Measurements from ENCODE around the gene KCTD5. TPM values are rescaled to one million over a fixed set of nuclear protein-coding genes. Genes with fewer than 3 reads are reported as not detected.

Gene KCTD5
- total RNA-seq, 1 experiment from 2014 or later: 36.7 TPM

DNA sequence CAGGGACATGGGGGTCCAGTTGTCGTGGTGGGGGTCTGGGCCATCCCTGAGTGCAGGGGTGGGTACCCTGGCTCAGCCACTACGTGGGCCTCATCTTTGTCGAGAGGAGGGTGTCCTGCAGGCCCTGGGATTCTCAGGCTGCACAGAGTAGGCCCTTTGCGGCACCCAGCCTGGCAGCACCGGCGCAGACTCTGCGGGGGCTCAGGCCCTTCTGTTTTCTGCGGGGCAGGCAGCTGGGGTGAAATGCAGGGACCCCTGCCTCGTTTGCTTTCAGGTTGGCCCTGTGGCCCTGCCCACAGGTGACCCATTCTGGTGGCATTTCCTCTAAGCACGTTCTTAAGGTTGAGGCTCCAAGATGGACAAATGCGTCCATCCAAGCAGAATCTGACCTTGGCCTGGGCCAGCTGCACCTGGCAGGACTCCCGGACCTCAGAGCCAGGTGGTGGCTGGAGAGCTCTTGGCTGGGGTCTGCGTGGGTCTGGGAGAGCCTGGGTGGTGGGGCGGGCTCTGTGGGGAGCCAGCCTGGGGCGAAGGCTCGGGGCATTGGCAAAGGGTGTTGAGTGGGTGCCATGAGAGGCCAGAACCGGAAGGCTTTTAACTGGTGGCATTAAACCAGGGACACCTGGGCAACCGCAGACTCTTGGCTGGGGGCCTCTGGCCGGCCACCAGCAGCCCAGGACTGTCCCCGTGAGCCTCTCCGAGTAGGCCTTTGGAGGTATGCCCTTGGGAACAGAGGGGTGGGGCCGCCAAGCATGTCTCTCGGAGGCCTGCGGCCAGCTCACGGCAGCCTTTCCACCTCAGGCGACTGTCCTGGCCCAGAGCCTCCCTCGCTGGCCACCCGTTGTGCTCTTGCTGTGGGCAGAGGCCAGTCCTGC lies 20.8 kb downstream of the KCTD5 start:
- Mint-ChIP-seq H3K4me1 (ENCODE audit: low read depth, unreplicated experiment) (no peaks in the 10 kb centered on the region), H3K36me3 (ENCODE audit: insufficient read depth, unreplicated experiment) (peaks cover 35% of the 10 kb centered on the region), H3K27me3 (ENCODE audit: unreplicated experiment) (no peaks in the 10 kb centered on the region), H3K27ac (ENCODE audit: unreplicated experiment) (no peak overlapping the region), H3K9me3 (ENCODE audit: low read depth, unreplicated experiment) (no peaks in the 10 kb centered on the region), H3K4me3 (ENCODE audit: low read depth, unreplicated experiment) (no peak overlapping the region)
- no TSS peak for BruUV-seq (replicated peaks)
- CTCF ChIA-PET: no interaction called here
- TF ChIP-seq, protein P1, sequence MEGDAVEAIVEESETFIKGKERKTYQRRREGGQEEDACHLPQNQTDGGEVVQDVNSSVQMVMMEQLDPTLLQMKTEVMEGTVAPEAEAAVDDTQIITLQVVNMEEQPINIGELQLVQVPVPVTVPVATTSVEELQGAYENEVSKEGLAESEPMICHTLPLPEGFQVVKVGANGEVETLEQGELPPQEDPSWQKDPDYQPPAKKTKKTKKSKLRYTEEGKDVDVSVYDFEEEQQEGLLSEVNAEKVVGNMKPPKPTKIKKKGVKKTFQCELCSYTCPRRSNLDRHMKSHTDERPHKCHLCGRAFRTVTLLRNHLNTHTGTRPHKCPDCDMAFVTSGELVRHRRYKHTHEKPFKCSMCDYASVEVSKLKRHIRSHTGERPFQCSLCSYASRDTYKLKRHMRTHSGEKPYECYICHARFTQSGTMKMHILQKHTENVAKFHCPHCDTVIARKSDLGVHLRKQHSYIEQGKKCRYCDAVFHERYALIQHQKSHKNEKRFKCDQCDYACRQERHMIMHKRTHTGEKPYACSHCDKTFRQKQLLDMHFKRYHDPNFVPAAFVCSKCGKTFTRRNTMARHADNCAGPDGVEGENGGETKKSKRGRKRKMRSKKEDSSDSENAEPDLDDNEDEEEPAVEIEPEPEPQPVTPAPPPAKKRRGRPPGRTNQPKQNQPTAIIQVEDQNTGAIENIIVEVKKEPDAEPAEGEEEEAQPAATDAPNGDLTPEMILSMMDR (IDR thresholded peaks at IDR 0.05; ENCODE audit: unreplicated experiment): no peak
- intact Hi-C loops (cut with micrococcal nuclease; ENCODE audit: unreplicated experiment): no loop called here
- DNase-seq: no peak

DNA sequence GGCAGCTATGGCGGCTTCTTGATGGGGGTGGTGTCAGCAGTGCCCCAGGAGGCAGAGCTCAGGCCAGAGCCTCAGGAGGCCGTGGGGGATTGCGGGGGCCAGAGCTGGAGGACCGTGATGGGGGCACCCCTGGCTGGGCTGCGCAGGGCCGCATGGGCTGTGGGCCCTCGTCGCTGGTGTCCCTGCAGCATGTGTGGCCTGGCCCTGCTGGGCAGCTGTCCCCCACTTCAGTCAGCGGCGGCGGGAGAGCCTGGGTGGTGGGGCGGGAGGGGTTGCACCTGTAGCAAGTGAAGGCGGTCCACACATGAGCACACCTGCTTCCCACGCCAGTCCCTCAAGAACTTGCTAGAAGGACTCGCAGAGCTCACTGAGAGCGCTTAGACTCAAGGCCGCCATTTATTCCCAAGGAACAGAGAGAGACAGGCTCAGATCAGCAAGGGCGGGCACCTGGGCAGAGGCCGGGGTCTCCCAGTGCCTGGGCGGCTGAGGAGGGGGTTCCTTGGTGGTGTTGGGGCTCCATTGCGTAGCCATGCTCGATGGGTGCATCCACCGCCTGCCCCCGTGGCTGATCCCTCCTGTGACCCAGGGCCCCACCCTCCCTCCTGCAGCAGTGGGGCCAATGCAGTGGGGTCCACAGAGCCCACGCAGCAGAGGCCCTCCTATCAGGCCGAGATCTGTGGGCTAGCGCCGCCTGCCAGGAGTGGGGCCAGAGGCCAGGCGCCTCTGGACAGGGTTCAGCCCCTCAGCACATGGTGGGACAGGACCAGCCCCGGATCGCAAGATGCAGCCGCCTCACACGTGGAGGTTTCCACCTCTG lies 22.1 kb downstream of the KCTD5 start:
- Mint-ChIP-seq H3K27me3 (ENCODE audit: unreplicated experiment) (no peaks in the 10 kb centered on the region), H3K4me1 (ENCODE audit: low read depth, unreplicated experiment) (no peaks in the 10 kb centered on the region), H3K27ac (ENCODE audit: unreplicated experiment) (no peak overlapping the region), H3K36me3 (ENCODE audit: insufficient read depth, unreplicated experiment) (peaks cover 38% of the 10 kb centered on the region), H3K4me3 (ENCODE audit: low read depth, unreplicated experiment) (no peak overlapping the region), H3K9me3 (ENCODE audit: low read depth, unreplicated experiment) (no peaks in the 10 kb centered on the region)
- no TSS peak for BruUV-seq (replicated peaks)
- no peak for DNase-seq
- TF ChIP-seq, protein P1 (IDR thresholded peaks at IDR 0.05; ENCODE audit: unreplicated experiment): no peak
- CTCF ChIA-PET: no interaction called here
- intact Hi-C loops (cut with micrococcal nuclease; ENCODE audit: unreplicated experiment): no loop called here

DNA sequence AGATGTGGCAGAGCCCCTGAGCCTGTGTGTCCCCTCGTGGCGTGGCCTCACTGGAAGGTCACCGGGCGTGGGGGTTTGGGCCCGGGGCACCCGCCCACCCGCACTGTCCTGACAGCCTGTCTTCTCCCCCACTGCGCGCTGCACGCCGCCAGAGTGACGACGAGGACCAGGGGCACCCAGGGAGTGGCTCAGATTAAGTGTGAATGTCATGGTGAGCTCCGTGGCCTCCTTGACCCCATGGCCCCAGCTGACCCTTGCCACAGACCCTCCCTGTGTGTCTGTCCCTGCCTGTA lies 22.6 kb downstream of the KCTD5 start:
- Mint-ChIP-seq H3K4me3 (ENCODE audit: low read depth, unreplicated experiment) (no peak overlapping the region), H3K4me1 (ENCODE audit: low read depth, unreplicated experiment) (no peaks in the 10 kb centered on the region), H3K9me3 (ENCODE audit: low read depth, unreplicated experiment) (no peaks in the 10 kb centered on the region), H3K27ac (ENCODE audit: unreplicated experiment) (no peak overlapping the region), H3K36me3 (ENCODE audit: insufficient read depth, unreplicated experiment) (peaks cover 39% of the 10 kb centered on the region), H3K27me3 (ENCODE audit: unreplicated experiment) (no peaks in the 10 kb centered on the region)
- no TSS peak for BruUV-seq (replicated peaks)
- DNase-seq: no peak
- CTCF ChIA-PET: no interaction called here
- TF ChIP-seq, protein P1 (IDR thresholded peaks at IDR 0.05; ENCODE audit: unreplicated experiment): no peak
- intact Hi-C loops (cut with micrococcal nuclease; ENCODE audit: unreplicated experiment): no loop called here

DNA sequence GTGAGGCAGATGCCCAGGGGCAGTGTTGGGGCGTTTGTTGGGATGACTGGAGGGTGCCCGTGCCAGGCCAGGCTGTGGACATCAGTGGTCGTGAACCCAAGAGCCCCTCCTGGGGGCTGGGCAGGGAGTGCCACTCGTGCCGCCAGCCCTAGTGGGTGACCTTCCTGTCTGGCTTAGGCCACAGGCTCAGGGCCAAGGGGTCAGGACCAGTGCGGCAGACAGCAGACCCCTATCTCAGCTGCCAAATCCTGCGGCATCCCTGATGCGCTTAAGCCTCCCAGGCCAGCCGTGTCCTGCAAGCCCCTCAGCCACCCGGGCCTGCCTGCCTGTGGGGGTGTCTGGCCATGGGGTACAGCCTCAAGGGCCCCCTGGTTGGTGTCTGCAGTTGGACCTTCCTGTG lies 23.0 kb downstream of the KCTD5 start:
- CTCF ChIA-PET: no interaction called here
- H3K27me3 Mint-ChIP-seq (ENCODE audit: unreplicated experiment): no peaks in the 10 kb centered on the region
- DNase-seq: no peak
- TF ChIP-seq, protein P1 (IDR thresholded peaks at IDR 0.05; ENCODE audit: unreplicated experiment): no peak
- no peak overlapping the region for H3K4me3 Mint-ChIP-seq (ENCODE audit: low read depth, unreplicated experiment)
- intact Hi-C loops (cut with micrococcal nuclease; ENCODE audit: unreplicated experiment): no loop called here
- H3K4me1 Mint-ChIP-seq (ENCODE audit: low read depth, unreplicated experiment): no peaks in the 10 kb centered on the region
- peaks cover 42% of the 10 kb centered on the region for H3K36me3 Mint-ChIP-seq (ENCODE audit: insufficient read depth, unreplicated experiment)
- BruUV-seq (replicated peaks): no TSS peak
- no peaks in the 10 kb centered on the region for H3K9me3 Mint-ChIP-seq (ENCODE audit: low read depth, unreplicated experiment)
- no peak overlapping the region for H3K27ac Mint-ChIP-seq (ENCODE audit: unreplicated experiment)

Data from Calu3 (cell line).